Vagina (tissue), 2 donors: ENCODE data around the gene APBB2. TPM values are rescaled to one million over a fixed set of nuclear protein-coding genes. Genes with fewer than 3 reads are reported as not detected.
"Not testable (repeated sequence)": the region's sequence is repeated elsewhere in the genome, so short reads cannot be mapped to it uniquely, and the experiment has no call there.

Source experiments
- DNase-seq, 2 donors: peaks; one replicate each; pipeline ENCODE4 v3.0.0-alpha.2; 2017; ENCODE audit errors: extremely low spot score in 2 of 2
- H3K27ac ChIP-seq: fragments of 200-600 bp; sonication (generic); one replicate; pipeline ENCODE4 v1.5.1; 2019
- H3K27me3 ChIP-seq: fragments of 200-600 bp; sonication (generic); one replicate; pipeline ENCODE4 v1.5.1; 2019
- H3K36me3 ChIP-seq, 2 donors: fragments of 200-600 bp; sonication (generic); one replicate each; pipeline ENCODE4 v1.5.1; 2017 to 2019
- H3K4me1 ChIP-seq: fragments of 200-600 bp; sonication (generic); one replicate; pipeline ENCODE4 v1.5.1; 2019
- H3K4me3 ChIP-seq, 2 donors: fragments of 200-600 bp; sonication (generic); 1 replicate in 1 of 2; 2 replicates in 1 of 2; pipeline ENCODE4 v1.5.1; 2016 to 2019
- H3K9me3 ChIP-seq: fragments of 200-600 bp; sonication (generic); one replicate; pipeline ENCODE4 v1.5.1; 2019
- POLR2A ChIP-seq, 2 donors: fragments of 450-650 bp; IDR thresholded peaks; one replicate each; pipeline ENCODE4 v1.6.1; 2017; ENCODE audit warnings: antibody characterized with exemption in 2 of 2, mild to moderate bottlenecking in 2 of 2, moderate library complexity in 2 of 2
- POLR2AphosphoS5 ChIP-seq, 2 donors: sonication (generic); formaldehyde crosslinking; IDR thresholded peaks; one replicate each; pipeline ENCODE4 v1.9.0; 2017; ENCODE audit warnings: antibody characterized with exemption in 2 of 2, mild to moderate bottlenecking in 2 of 2, low read depth in 1 of 2; ENCODE audit not compliant: insufficient read depth in 1 of 2
- intact Hi-C: fragments of 100-400 bp; cut with DNase I; formaldehyde crosslinking; loops from one replicate; pipeline ENCODE4 v1.15.1; 2023
- total RNA-seq: library from RNA; depleted of rRNA; stranded (reverse); fragments of >200 nt; gene quantifications from one replicate; pipeline ENCODE4 v1.2.3, GENCODE V29; 2016
- TF ChIP-seq, protein P1 (sequence below), 3 experiments: fragments of 450-650 bp in 2 of 3; fragments of 200-600 bp in 1 of 3; sonication (generic) in 1 of 3; IDR thresholded peaks; one replicate each; pipeline ENCODE4 v1.5.1; 2017 to 2019; ENCODE audit warnings: antibody characterized with exemption in 3 of 3, mild to moderate bottlenecking in 2 of 3, moderate library complexity in 2 of 3

APBB2 gene
- total RNA-seq, 1 donor from 2014 or later: 68.8 TPM

DNA sequence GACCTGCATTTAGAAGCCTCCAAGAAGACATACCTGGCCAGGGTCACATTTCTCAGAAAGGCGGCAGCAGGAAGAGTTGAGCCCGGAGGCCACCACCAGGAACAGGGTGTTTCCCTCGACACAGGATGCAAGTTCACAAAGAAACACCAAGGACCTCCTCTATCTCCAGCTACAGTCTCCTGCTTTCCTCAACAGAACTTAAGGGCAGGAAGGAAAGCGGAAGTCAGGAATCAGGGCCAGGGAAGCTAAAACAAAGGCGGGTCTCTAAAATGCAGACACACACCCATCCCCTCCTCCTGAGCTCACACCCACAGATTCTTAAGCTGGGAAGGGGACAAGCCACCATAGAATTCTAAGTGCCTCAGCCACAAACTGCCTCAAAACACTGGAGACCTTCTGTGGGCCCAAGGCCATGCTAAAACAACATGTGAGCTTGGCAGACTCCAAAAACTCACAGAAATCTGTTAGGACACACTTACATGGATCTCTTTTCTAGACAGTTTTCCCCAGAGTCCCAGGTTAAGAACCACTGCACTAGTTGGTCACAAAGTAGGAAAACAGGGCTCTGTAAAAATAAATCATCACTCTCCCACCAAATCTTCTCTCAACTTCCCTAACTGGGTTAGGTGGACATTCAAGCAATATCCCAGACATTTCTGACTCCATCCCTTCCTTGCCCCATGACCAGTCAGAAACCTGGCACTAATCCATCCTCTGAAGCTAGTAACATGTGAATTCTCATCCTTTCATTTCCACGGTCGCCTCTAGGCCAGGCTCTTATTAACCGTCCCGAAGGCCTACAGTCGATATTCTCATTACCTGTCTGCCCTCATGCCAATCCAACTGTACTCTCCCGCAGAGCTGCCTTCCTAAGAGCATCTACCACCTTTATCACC, 163.2 kb downstream of the APBB2 start:
- TF ChIP-seq POLR2A (IDR thresholded peaks at IDR 0.05) (no peak), POLR2AphosphoS5 (IDR thresholded peaks at IDR 0.05; ENCODE audit: insufficient read depth in 1 of 2, low read depth in 1 of 2) (no peak)
- TF ChIP-seq, protein P1, sequence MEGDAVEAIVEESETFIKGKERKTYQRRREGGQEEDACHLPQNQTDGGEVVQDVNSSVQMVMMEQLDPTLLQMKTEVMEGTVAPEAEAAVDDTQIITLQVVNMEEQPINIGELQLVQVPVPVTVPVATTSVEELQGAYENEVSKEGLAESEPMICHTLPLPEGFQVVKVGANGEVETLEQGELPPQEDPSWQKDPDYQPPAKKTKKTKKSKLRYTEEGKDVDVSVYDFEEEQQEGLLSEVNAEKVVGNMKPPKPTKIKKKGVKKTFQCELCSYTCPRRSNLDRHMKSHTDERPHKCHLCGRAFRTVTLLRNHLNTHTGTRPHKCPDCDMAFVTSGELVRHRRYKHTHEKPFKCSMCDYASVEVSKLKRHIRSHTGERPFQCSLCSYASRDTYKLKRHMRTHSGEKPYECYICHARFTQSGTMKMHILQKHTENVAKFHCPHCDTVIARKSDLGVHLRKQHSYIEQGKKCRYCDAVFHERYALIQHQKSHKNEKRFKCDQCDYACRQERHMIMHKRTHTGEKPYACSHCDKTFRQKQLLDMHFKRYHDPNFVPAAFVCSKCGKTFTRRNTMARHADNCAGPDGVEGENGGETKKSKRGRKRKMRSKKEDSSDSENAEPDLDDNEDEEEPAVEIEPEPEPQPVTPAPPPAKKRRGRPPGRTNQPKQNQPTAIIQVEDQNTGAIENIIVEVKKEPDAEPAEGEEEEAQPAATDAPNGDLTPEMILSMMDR (IDR thresholded peaks at IDR 0.05): no peak
- Histone ChIP-seq H3K4me1 (peaks cover 18% of the 10 kb centered on the region), H3K4me3 (no peak overlapping the region), H3K27me3 (no peaks in the 10 kb centered on the region), H3K9me3 (no peaks in the 10 kb centered on the region), H3K27ac (no peak overlapping the region), H3K36me3 (no peaks in the 10 kb centered on the region)
- intact Hi-C loops: no loop called here
- DNase-seq: no peak

DNA sequence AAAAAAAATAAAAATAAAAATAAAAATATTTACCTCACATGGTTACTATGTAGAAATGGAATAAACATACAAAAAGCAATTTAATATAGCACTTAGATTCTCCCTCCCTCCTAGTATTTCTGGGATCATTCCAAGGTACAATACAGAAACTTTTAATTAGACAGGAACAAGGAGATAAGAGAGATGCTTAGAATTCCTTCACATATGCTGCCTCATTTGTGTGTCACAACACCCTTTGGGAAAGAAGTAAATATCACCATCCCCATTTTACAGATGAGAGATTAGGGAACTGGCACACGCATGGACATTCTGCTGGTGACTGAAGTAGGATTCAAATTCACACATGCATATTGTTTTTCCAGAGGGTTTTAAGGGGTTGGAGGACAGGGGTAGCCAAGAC, 164.2 kb downstream of the APBB2 start:
- intact Hi-C loops: no loop called here
- no peak overlapping the region for H3K27ac ChIP-seq

DNA sequence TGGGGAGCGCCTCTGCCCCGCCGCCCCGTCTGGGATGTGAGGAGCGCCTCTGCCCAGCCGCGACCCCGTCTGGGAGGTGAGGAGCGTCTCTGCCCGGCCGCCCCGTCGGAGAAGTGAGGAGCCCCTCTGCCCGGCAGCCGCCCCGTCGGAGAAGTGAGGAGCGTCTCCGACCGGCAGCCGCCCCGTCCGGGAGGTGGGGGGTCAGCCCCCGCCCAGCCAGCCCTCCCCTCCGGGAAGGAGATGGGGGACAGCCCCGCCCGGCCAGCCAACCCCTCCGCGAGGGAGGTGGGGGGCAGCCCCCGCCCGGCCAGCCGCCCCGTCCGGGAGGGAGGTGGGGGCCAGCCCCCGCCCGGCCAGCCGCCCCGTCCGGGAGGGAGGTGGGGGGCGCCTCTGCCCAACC, 165.2 kb downstream of the APBB2 start:
- H3K4me3 ChIP-seq, H3K9me3 ChIP-seq, H3K27me3 ChIP-seq, DNase-seq, H3K36me3 ChIP-seq, H3K27ac ChIP-seq, intact Hi-C loops: not testable (repeated sequence)
- peaks cover 18% of the 10 kb centered on the region for H3K4me1 ChIP-seq

More for the DNA sequence above, 164.2 kb downstream of the APBB2 start:
- TF ChIP-seq POLR2AphosphoS5 (IDR thresholded peaks at IDR 0.05; ENCODE audit: insufficient read depth in 1 of 2, low read depth in 1 of 2): no peak
- TF ChIP-seq, protein P1 (IDR thresholded peaks at IDR 0.05): no peak
- no peak for TF ChIP-seq POLR2A (IDR thresholded peaks at IDR 0.05)
- Histone ChIP-seq H3K36me3 (no peaks in the 10 kb centered on the region), H3K4me1 (peaks cover 18% of the 10 kb centered on the region), H3K27me3 (no peaks in the 10 kb centered on the region), H3K9me3 (peaks cover 4% of the 10 kb centered on the region), H3K4me3 (no peak overlapping the region)
- DNase-seq: no peak

DNA sequence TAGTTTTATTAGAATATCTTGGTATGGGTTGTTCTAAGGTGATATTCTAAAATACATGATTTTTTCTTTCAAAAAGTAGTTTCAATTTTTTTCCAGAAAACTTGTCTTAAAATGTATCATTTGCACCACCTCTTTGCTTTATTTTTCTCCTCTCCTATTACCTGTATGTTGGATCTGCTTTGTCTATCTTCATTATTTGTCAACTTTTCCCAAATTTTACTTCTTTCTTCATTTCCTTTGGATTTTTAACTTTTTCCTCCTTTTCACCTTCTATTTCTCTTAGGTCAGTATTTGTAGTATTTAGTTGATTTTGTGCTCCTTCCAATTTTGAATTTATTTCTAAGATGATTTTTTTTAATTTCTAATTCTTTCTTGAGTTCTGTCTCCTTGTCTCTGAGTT, 169.6 kb downstream of the APBB2 start:
- Histone ChIP-seq H3K4me1 (peaks cover under 1% of the 10 kb centered on the region), H3K4me3 (no peak overlapping the region), H3K27ac (no peak overlapping the region), H3K36me3 (no peaks in the 10 kb centered on the region), H3K27me3 (no peaks in the 10 kb centered on the region), H3K9me3 (peaks cover 5% of the 10 kb centered on the region)
- TF ChIP-seq POLR2A (IDR thresholded peaks at IDR 0.05) (no peak), POLR2AphosphoS5 (IDR thresholded peaks at IDR 0.05; ENCODE audit: insufficient read depth in 1 of 2, low read depth in 1 of 2) (no peak)
- TF ChIP-seq, protein P1 (IDR thresholded peaks at IDR 0.05): no peak
- DNase-seq: no peak
- intact Hi-C loops: no loop called here

DNA sequence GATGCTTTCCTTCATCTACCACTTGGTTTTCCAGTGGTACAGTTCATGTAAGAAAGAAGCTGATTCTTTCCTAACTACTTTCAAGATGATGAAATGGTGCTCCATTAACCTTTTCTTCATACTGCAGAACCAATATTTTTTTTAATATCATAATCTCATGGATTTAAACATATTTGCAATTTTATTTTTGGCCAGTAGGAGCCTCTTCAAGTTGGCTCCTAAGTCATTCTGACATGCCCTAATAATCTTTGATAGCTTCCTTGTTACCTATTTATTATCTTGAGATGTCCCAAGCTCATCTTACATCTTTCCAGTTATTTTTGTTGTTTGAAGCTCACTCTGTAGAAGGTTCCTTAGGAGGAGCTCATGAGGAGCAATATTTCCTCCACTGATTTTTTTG, 170.2 kb downstream of the APBB2 start:
- intact Hi-C loops: no loop called here
- H3K36me3 ChIP-seq: no peaks in the 10 kb centered on the region
- H3K4me3 ChIP-seq: no peak overlapping the region
- H3K27ac ChIP-seq: no peak overlapping the region
- peaks cover 5% of the 10 kb centered on the region for H3K9me3 ChIP-seq
- TF ChIP-seq, protein P1 (IDR thresholded peaks at IDR 0.05): no peak
- TF ChIP-seq POLR2A (IDR thresholded peaks at IDR 0.05): no peak
- TF ChIP-seq POLR2AphosphoS5 (IDR thresholded peaks at IDR 0.05; ENCODE audit: insufficient read depth in 1 of 2, low read depth in 1 of 2): no peak
- H3K27me3 ChIP-seq: no peaks in the 10 kb centered on the region
- H3K4me1 ChIP-seq: no peaks in the 10 kb centered on the region
- DNase-seq: no peak
